Frontal cortex (tissue), 4 donors: ENCODE data around the gene ADPRHL1. TPM values are rescaled to one million over a fixed set of nuclear protein-coding genes. Genes with fewer than 3 reads are reported as not detected.
"Not testable (repeated sequence)": the region's sequence is repeated elsewhere in the genome, so short reads cannot be mapped to it uniquely, and the experiment has no call there.

Experiments
- DNase-seq, 2 donors: peaks; one replicate each; pipeline ENCODE4 v3.0.0; 2012; ENCODE audit warnings: low spot score in 2 of 2
- FAIRE-seq: peaks from 2 replicates; lab custom pipeline; 2012; peaks lifted over from hg19 to GRCh38; lab: Jason Lieb, UNC
- total RNA-seq: library from RNA; depleted of rRNA; stranded (reverse); fragments of >200 nt; gene quantifications from one replicate; pipeline ENCODE4 v1.2.3, GENCODE V29; 2014
- donor health status: control.
- donor health status: control.
- donor health status: control.

The ADPRHL1 gene
- total RNA-seq, 1 donor from 2014 or later, result 1.2 TPM

- FAIRE-seq, result no peak
- no peak for DNase-seq
Observed at GRCh38 chr13:113483504-113484293, 30.4 kb upstream of the ADPRHL1 start.

GRCh38 chr13:113483081-113483480 lies 29.8 kb upstream of the ADPRHL1 start:
- no peak for DNase-seq
- FAIRE-seq, result no peak

- DNase-seq, result no peak
- no peak for FAIRE-seq
Observed at GRCh38 chr13:113479179-113479578, 25.9 kb upstream of the ADPRHL1 start.

DNA sequence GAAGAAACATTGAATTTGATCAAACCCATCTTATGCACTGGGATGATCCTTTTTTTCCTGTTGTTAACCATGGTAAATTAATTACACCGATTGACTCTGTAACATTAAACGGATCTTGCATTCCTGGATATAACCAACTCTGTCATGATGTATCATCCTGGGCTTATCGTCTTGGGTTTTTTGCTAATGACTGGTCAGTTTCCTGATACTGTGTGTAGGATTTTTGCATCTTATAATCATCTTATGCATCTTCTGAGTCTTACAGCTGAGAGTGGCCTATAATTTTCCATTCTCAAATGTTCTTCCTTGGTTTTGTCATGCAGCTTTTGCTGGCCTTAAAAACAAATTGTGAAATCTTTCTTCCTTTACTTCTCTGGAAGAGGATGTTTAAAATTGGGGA lies 24.4 kb upstream of the ADPRHL1 start:
- DNase-seq, result no peak
- no peak for FAIRE-seq

DNA sequence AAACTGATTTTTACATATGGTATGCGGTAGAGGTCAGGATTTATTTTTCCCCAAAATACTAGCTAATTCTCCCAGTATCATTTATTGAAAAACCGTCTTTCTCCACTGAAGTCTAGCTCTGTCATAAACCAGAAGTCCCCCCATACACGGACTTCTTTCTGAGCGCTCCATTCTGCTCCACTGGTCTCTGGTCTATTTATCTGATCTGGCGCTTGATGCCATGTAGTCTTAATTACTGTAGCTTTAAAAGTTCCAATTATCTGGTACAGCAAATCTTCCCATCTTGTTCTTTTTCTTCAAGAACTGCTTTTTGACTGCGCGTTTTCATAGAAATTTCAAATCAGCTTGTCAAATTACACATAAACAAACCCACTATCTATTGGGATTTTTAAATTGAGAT lies 23.5 kb upstream of the ADPRHL1 start:
- DNase-seq (no peak), FAIRE-seq (no peak)

- DNase-seq, result no peak
- FAIRE-seq, result no peak
Observed at GRCh38 chr13:113475911-113476310, 22.6 kb upstream of the ADPRHL1 start.

GRCh38 chr13:113475280-113475679 lies 22.0 kb upstream of the ADPRHL1 start:
- DNase-seq, result no peak
- FAIRE-seq, result no peak

DNA sequence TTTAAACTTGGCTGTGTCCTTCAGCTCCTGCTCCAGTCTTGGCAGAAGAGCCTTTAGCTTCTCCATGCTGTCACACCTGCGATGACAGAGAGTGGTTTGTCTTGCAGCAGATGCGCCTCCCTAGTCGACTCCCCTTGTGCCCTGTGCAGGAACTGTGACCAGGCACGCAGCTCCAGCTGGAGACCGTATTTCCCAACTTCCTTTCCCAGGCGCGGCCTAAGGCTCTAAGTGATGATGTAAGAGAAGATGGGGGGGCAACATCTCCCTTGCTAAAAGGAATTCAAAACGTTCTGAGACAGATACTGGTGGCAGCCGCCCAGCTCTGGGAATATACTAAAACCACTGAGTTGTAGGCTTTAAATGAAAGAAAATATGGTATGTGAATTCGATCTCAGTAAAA lies 20.9 kb upstream of the ADPRHL1 start:
- no peak for FAIRE-seq
- no peak for DNase-seq

DNA sequence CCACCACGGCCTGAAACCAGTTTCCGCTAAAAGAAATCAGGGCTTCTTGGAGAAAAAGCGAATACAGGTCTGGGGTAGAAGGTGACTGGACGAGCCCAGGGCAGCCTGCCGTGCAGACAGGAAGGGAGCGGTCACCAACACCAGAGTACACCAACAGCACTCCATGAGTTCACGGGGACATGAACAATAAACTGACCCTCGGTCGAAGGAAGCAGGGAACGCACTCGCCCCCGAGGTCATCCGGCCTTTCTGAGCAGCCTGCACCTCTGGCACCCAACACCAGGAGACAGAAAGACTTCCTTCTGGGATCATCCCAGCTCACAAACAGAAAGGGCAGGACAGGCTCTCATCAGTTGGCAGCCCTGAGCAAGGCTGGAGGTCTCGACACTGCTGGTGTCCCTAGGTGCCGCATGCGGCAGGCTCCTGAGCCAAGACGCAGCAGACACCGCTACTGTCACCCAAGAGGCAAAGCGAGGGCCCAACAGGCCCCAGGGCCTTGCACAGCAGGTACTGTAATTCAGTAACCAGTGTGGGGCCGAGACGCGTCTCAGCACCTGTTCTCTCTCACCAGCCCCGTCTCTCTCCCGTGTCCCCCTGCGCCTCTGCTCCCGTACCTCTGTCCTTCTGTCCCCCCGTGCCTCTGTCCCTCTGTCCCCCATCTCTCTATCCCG lies 19.2 kb upstream of the ADPRHL1 start:
- no peak for FAIRE-seq
- no peak for DNase-seq

- FAIRE-seq, result no peak
Observed at GRCh38 chr13:113471844-113472243, 18.6 kb upstream of the ADPRHL1 start.

DNA sequence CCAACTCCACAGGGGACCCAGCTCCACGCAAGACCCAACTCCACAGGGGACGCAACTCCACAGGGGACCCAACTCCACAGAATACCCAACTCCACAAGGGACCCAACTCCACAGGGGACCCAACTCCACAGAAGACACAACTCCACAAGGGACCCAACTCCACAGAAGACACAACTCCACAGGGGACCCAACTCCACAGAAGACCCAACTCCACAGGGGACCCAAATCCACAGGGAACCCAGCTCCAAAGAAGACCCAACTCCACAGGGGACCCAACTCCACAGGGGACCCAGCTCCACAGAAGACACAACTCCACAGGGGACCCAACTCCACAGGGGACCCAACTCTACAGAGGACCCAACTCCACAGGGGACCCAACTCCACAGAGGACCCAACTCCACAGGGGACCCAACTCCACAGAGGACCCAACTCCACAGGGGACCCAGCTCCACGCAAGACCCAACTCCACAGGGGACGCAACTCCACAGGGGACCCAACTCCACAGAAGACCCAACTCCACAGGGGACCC lies 17.4 kb upstream of the ADPRHL1 start:
- FAIRE-seq, result not testable (repeated sequence)

More at GRCh38 chr13:113471844-113472243, 18.6 kb upstream of the ADPRHL1 start:
- DNase-seq, result no peak

DNA sequence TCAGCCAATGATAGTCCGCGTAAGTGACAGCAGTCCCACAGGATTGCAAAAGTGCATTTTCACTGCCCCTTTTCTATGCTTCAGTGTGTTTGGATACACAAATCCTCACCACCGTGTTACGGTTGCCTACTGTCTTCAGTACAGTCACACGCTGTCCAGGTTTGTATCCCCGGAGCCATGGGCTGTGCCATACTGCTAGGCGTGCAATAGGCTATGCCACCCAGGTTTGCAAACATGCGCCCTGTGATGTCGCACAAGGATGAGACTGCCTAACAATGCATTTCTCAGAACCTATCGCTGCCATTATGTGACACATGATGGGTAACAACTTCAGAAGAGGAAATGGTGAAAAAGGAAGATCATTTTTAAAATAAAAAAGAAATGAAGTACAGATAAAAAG lies 16.8 kb upstream of the ADPRHL1 start:
- FAIRE-seq (no peak), DNase-seq (no peak)

More for the DNA sequence above, 17.4 kb upstream of the ADPRHL1 start:
- not testable (repeated sequence) for DNase-seq

DNA sequence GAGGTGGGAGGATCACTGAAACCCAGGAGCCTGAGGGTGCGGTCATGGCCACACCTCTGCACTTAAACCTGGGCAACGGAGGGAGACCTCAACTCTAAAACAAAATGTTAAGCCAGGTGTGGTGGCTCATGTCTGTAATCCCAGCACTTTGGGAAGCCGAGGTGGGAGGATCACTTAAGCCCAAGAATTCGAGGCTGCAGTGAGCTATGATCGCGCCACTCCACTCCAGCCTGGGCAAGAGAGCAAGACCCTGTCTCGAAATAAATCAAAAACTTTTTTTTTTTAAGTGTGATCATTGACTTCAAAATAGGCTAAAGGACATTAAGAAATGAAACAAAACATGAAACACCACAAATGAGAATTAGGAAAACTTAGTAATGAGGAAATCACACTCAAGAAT lies 16.3 kb upstream of the ADPRHL1 start:
- FAIRE-seq (no peak), DNase-seq (no peak)

GRCh38 chr13:113468472-113469201 lies 15.3 kb upstream of the ADPRHL1 start:
- DNase-seq (no peak), FAIRE-seq (no peak)

GRCh38 chr13:113468029-113468428 lies 14.7 kb upstream of the ADPRHL1 start:
- DNase-seq (no peak), FAIRE-seq (no peak)

- DNase-seq (no peak), FAIRE-seq (no peak)
Observed at GRCh38 chr13:113466383-113466782, 13.1 kb upstream of the ADPRHL1 start.

GRCh38 chr13:113465300-113465699 lies 12.0 kb upstream of the ADPRHL1 start:
- DNase-seq (no peak), FAIRE-seq (no peak)

GRCh38 chr13:113464476-113464875 lies 11.2 kb upstream of the ADPRHL1 start:
- FAIRE-seq (no peak), DNase-seq (no peak)

DNA sequence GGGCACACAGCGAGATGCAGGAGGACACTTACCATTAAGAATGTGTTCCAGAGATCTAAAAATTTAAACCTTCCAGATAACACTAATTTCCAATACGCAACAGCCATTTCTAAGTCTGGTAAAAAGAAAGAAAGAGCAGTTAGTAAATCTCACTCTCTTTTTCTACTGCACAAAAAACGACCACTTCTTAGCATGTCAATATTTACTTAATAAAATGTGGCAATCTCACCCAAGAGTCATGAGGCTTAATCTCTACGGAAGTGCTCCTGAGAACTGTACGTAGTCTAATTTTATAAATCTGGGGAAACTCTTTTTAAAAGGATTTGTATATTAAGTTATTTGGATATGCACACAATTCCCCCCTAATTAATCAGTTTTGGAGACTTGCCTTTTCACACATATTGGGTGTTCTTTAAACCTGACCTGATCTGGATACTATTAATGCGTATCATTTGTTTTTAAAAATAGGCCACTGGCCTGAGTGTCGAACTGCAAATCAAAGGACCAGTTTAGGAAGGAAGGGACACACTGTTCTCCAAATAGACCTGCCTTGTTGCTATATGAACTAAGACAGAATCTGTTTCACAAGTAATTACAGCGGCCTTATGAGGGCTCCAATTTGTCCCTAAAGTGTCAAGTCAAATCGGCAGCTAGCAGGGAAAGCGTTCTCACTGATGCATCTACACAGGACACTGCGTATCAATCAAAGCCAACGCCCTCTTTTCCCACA lies 7.9 kb upstream of the ADPRHL1 start:
- no peak for FAIRE-seq
- DNase-seq, result no peak

DNA sequence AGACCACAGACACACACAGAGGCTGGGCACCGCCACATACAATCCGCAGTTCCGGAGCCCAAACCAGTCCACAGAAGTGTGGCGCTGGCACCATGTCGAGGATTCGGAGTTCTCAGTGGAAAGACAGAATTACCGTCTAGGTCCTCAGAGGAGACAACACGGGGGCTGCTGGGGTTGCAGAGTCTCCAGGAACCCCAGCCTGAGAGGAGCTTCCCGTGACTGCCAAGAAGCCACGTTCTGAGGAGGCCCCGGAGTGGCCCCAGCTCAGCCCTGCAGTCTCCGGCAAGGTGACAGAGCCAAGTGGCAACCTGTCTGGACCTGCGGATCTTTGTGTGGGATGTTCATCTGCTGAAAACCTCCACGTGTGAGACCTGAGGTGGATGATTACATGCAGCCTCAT lies 7.3 kb upstream of the ADPRHL1 start:
- FAIRE-seq (no peak), DNase-seq (no peak)
